WTC11 (cell line): ENCODE measurements around the gene ARMC6. TPM values are rescaled to one million over a fixed set of nuclear protein-coding genes. Genes with fewer than 3 reads are reported as not detected.

Experiments used
- ATAC-seq: fragments of 200-7000 bp; cut with Tn5 transposase; 2 replicates; pipeline ENCODE4 v1.10.0; 2021; ENCODE audit warnings: mild to moderate bottlenecking, moderate library complexity
- CTCF ChIA-PET: fragments of 300-600 bp; sonication (Branson Sonifier 250); formaldehyde crosslinking; loops from one replicate; lab custom pipeline; 2021; ENCODE audit warnings: antibody characterized with exemption; lab: Charles Lee
- POLR2A ChIA-PET: fragments of 350-600 bp; sonication (Branson Sonifier 250); formaldehyde crosslinking; loops from one replicate; lab custom pipeline; 2021; ENCODE audit warnings: antibody characterized with exemption; lab: Charles Lee
- DNase-seq: peaks from one replicate; pipeline ENCODE4 v3.0.0; 2021; ENCODE audit warnings: low spot score
- H3K27ac Mint-ChIP-seq: 2 replicates; pipeline ENCODE4 v1.8.0; 2021; ENCODE audit warnings: mixed read lengths
- H3K27me3 Mint-ChIP-seq: 2 replicates; pipeline ENCODE4 v1.8.0; 2021; ENCODE audit warnings: low read depth, mild to moderate bottlenecking, moderate library complexity, mixed read lengths
- H3K36me3 Mint-ChIP-seq: 2 replicates; pipeline ENCODE4 v1.8.0; 2021; ENCODE audit warnings: mixed read lengths
- H3K4me1 Mint-ChIP-seq: 2 replicates; pipeline ENCODE4 v1.8.0; 2022; ENCODE audit warnings: mixed read lengths
- H3K4me3 Mint-ChIP-seq: 2 replicates; pipeline ENCODE4 v1.8.0; 2021; ENCODE audit warnings: mild to moderate bottlenecking, moderate library complexity, mixed read lengths
- H3K9me3 Mint-ChIP-seq: 2 replicates; pipeline ENCODE4 v1.8.0; 2021; ENCODE audit warnings: mixed read lengths
- ARID4B ChIP-seq: sonication (generic); formaldehyde crosslinking; IDR thresholded peaks from 2 replicates; pipeline ENCODE4 v1.8.0; 2023; ENCODE audit warnings: missing genetic modification reagents, mild to moderate bottlenecking, borderline replicate concordance
- ATF6 ChIP-seq: sonication (generic); formaldehyde crosslinking; IDR thresholded peaks from 2 replicates; pipeline ENCODE4 v1.8.1; 2023; ENCODE audit warnings: mild to moderate bottlenecking, missing genetic modification reagents
- CREM ChIP-seq: sonication (generic); formaldehyde crosslinking; IDR thresholded peaks from 2 replicates; pipeline ENCODE4 v1.8.1; 2022; ENCODE audit warnings: mild to moderate bottlenecking, missing genetic modification reagents, moderate library complexity
- E2F1 ChIP-seq: sonication (generic); formaldehyde crosslinking; IDR thresholded peaks from 2 replicates; pipeline ENCODE4 v1.8.0; 2022; ENCODE audit warnings: mild to moderate bottlenecking, missing genetic modification reagents
- E2F4 ChIP-seq: sonication (generic); formaldehyde crosslinking; IDR thresholded peaks from 2 replicates; pipeline ENCODE4 v1.8.1; 2022; ENCODE audit warnings: low read depth, mild to moderate bottlenecking, moderate library complexity, missing genetic modification reagents, borderline replicate concordance
- ELF4 ChIP-seq: sonication (generic); formaldehyde crosslinking; IDR thresholded peaks from 2 replicates; pipeline ENCODE4 v1.8.1; 2022; ENCODE audit warnings: low read depth, mild to moderate bottlenecking, moderate library complexity, missing genetic modification reagents
- GRHL2 ChIP-seq: fragments of 250-450 bp; sonication (Bioruptor Pico); IDR thresholded peaks from 2 replicates; pipeline ENCODE4 v1.8.0; 2022; ENCODE audit warnings: mild to moderate bottlenecking, moderate library complexity; ENCODE audit not compliant: insufficient replicate concordance, severe bottlenecking
- HMGXB4 ChIP-seq: sonication (generic); formaldehyde crosslinking; IDR thresholded peaks from 2 replicates; pipeline ENCODE4 v1.8.1; 2023; ENCODE audit warnings: mild to moderate bottlenecking, moderate library complexity, missing genetic modification reagents
- JUN ChIP-seq: sonication (generic); formaldehyde crosslinking; IDR thresholded peaks from 2 replicates; pipeline ENCODE4 v1.8.0; 2023; ENCODE audit warnings: mild to moderate bottlenecking, missing genetic modification reagents
- MLX ChIP-seq: sonication (generic); formaldehyde crosslinking; IDR thresholded peaks from 2 replicates; pipeline ENCODE4 v1.8.1; 2023; ENCODE audit warnings: mild to moderate bottlenecking, missing genetic modification reagents, moderate library complexity
- NR1H2 ChIP-seq: sonication (generic); formaldehyde crosslinking; IDR thresholded peaks from 2 replicates; pipeline ENCODE4 v1.9.0; 2021; ENCODE audit warnings: mild to moderate bottlenecking, moderate library complexity, missing genetic modification reagents
- NR3C1 ChIP-seq: sonication (generic); formaldehyde crosslinking; conservative IDR thresholded peaks from 2 replicates; pipeline ENCODE4 v1.8.1; 2023; ENCODE audit warnings: low read depth, mild to moderate bottlenecking, missing genetic modification reagents
- RELA ChIP-seq: sonication (generic); formaldehyde crosslinking; IDR thresholded peaks from 2 replicates; pipeline ENCODE4 v1.8.1; 2022; ENCODE audit warnings: missing genetic modification reagents, mild to moderate bottlenecking, borderline replicate concordance
- TP53 ChIP-seq: sonication (generic); formaldehyde crosslinking; IDR thresholded peaks from 2 replicates; pipeline ENCODE4 v1.8.1; 2023; ENCODE audit warnings: mild to moderate bottlenecking, missing genetic modification reagents
- ZBTB43 ChIP-seq: sonication (generic); formaldehyde crosslinking; IDR thresholded peaks from 2 replicates; pipeline ENCODE4 v1.8.1; 2023; ENCODE audit warnings: mild to moderate bottlenecking, missing genetic modification reagents
- ZNF317 ChIP-seq: sonication (generic); formaldehyde crosslinking; IDR thresholded peaks from 2 replicates; pipeline ENCODE4 v1.8.1; 2023; ENCODE audit warnings: low read depth, mild to moderate bottlenecking, moderate library complexity, missing genetic modification reagents, borderline replicate concordance
- ZNF512 ChIP-seq: sonication (generic); formaldehyde crosslinking; IDR thresholded peaks from 2 replicates; pipeline ENCODE4 v1.8.1; 2022; ENCODE audit warnings: missing genetic modification reagents, borderline replicate concordance
- ZNF671 ChIP-seq: fragments of 250-450 bp; sonication (Bioruptor Pico); IDR thresholded peaks from 2 replicates; pipeline ENCODE4 v1.8.0; 2021; ENCODE audit warnings: mild to moderate bottlenecking
- total RNA-seq: library from RNA; stranded (reverse); gene quantifications from 3 replicates; pipeline ENCODE4 v1.2.3, GENCODE V29; 2021

ARMC6 gene
- total RNA-seq, 1 experiment from 2014 or later = 58.8 TPM

- TF ChIP-seq ATF6 (CRISPR knock-in tag) = no peak
- no peak for TF ChIP-seq ZBTB43 (CRISPR knock-in tag)
- no peak for TF ChIP-seq TP53 (CRISPR knock-in tag)
- TF ChIP-seq MLX (CRISPR knock-in tag) = no peak
- no peak for TF ChIP-seq RELA (CRISPR knock-in tag)
- TF ChIP-seq ZNF671 (CRISPR knock-in tag) = no peak
- TF ChIP-seq ZNF317 = no peak
- TF ChIP-seq JUN (CRISPR knock-in tag) = no peak
- no peak for TF ChIP-seq NR3C1
Measured at GRCh38 chr19:19054939-19055440, 21.6 kb downstream of the ARMC6 start (continued).

GRCh38 chr19:19055701-19056100 is 22.3 kb downstream of the ARMC6 start:
- Mint-ChIP-seq H3K27ac (no peak overlapping the region), H3K36me3 (peaks cover 40% of the 10 kb centered on the region), H3K4me3 (no peak overlapping the region), H3K27me3 (0 out of 2 replicates have a peak, but pooled peaks cover under 1% of the 10 kb centered on the region), H3K9me3 (no peaks in the 10 kb centered on the region), H3K4me1 (no peaks in the 10 kb centered on the region)
- TF ChIP-seq E2F4 (CRISPR knock-in tag) = no peak
- no peak for TF ChIP-seq GRHL2 (CRISPR knock-in tag)
- no peak for TF ChIP-seq NR1H2 (CRISPR knock-in tag)
- TF ChIP-seq ZNF512 (CRISPR knock-in tag) = no peak
- no peak for TF ChIP-seq HMGXB4 (CRISPR knock-in tag)
- ATAC-seq = no peak
- CTCF ChIA-PET = no interaction called here
- no peak for DNase-seq
- POLR2A ChIA-PET = no interaction called here

- H3K27me3 Mint-ChIP-seq = peaks cover 7% of the 10 kb centered on the region
- ATAC-seq = no peak
- CTCF ChIA-PET = no interaction called here
- no peak for DNase-seq
- POLR2A ChIA-PET = no interaction called here
- no peaks in the 10 kb centered on the region for H3K4me1 Mint-ChIP-seq
- H3K27ac Mint-ChIP-seq = no peak overlapping the region
- H3K9me3 Mint-ChIP-seq = no peaks in the 10 kb centered on the region
- peaks cover 33% of the 10 kb centered on the region for H3K36me3 Mint-ChIP-seq
- H3K4me3 Mint-ChIP-seq = no peak overlapping the region
- TF ChIP-seq ARID4B (CRISPR knock-in tag) (no peak), ELF4 (CRISPR knock-in tag) (no peak), CREM (CRISPR knock-in tag) (no peak), E2F1 (CRISPR knock-in tag) (no peak)
Measured at GRCh38 chr19:19056636-19057275, 23.4 kb downstream of the ARMC6 start.
